Stomach (tissue), 9 donors: ENCODE data around the gene FAM89A. TPM values are rescaled to one million over a fixed set of nuclear protein-coding genes. Genes with fewer than 3 reads are reported as not detected.
"Not testable (repeated sequence)": the region's sequence is repeated elsewhere in the genome, so short reads cannot be mapped to it uniquely, and the experiment has no call there.

Source experiments
- DNase-seq, 2 donors: peaks; one replicate each; pipeline versions ENCODE4 v3.0.0 to v3.0.0-alpha.2; 2013 to 2019
- H3K27ac ChIP-seq, 5 donors: fragments of 200-600 bp in 4 of 5; sonication (generic) in 4 of 5; one replicate each; pipeline ENCODE4 v1.5.1; 2013 to 2019; ENCODE audit warnings: mild to moderate bottlenecking in 1 of 5, moderate library complexity in 1 of 5
- H3K27me3 ChIP-seq, 3 donors: fragments of 200-600 bp; sonication (generic); one replicate each; pipeline ENCODE4 v1.5.1; 2017 to 2019; ENCODE audit warnings: mixed run types in 1 of 3
- H3K36me3 ChIP-seq, 4 donors: fragments of 200-600 bp; sonication (generic); 1 replicate in 3 of 4; 2 replicates in 1 of 4; pipeline ENCODE4 v1.5.1; 2016 to 2019
- H3K4me1 ChIP-seq, 4 donors: fragments of 200-600 bp; sonication (generic); one replicate each; pipeline ENCODE4 v1.5.1; 2016 to 2019
- H3K4me3 ChIP-seq, 4 donors: fragments of 200-600 bp; sonication (generic) in 3 of 4; one replicate each; pipeline ENCODE4 v1.5.1; 2016 to 2019; ENCODE audit warnings: mild to moderate bottlenecking in 1 of 4
- H3K9me3 ChIP-seq, 4 donors: fragments of 200-600 bp; sonication (generic); one replicate each; pipeline ENCODE4 v1.5.1; 2016 to 2019
- CTCF ChIP-seq, 7 experiments: fragments of 450-650 bp in 4 of 7; fragments of 200-600 bp in 3 of 7; sonication (generic) in 3 of 7; IDR thresholded peaks; one replicate each; pipeline ENCODE4 v1.5.1; 2016 to 2019; ENCODE audit warnings: antibody characterized with exemption in 7 of 7, control low read depth in 2 of 7, mild to moderate bottlenecking in 1 of 7
- EP300 ChIP-seq: sonication (generic); formaldehyde crosslinking; IDR thresholded peaks from one replicate; pipeline ENCODE4 v1.6.1; 2017; ENCODE audit warnings: antibody characterized with exemption
- POLR2A ChIP-seq, 4 donors: fragments of 450-650 bp; IDR thresholded peaks; one replicate each; pipeline ENCODE4 v1.6.1; 2016; ENCODE audit warnings: antibody characterized with exemption in 4 of 4, control low read depth in 2 of 4, mild to moderate bottlenecking in 1 of 4, moderate library complexity in 1 of 4
- POLR2AphosphoS5 ChIP-seq, 3 donors: sonication (generic); formaldehyde crosslinking; IDR thresholded peaks; one replicate each; pipeline ENCODE4 v1.6.1; 2016; ENCODE audit warnings: antibody characterized with exemption in 3 of 3
- WGBS, 5 donors: extraction: QIAGEN DNeasy Blood & Tissue Kit in 3 of 5; methylation state at CpG; one replicate each; pipeline versions ENCODE4 v1.1.5 to v1.1.7; 2013 to 2018; 5-methylcytosine and 5-hydroxymethylcytosine counted together
- intact Hi-C: fragments of 100-400 bp; cut with DNase I; formaldehyde crosslinking; loops from one replicate; pipeline ENCODE4 v1.15.1; 2023; ENCODE audit warnings: low total_unique reads
- polyA plus RNA-seq, 3 donors: library from polyadenylated mRNA; stranded (reverse); fragments of 200-250 nt; gene quantifications; one replicate each; pipeline ENCODE4 v1.2.3, GENCODE V29; 2013
- total RNA-seq, 5 donors: library from RNA; depleted of rRNA; stranded (reverse); fragments of >200 nt; gene quantifications; one replicate each; pipeline versions ENCODE4 v1.1.0 to v1.2.3, GENCODE V29; 2014 to 2016
- donor health status: healthy with polysubstance abuse.
- donor health status: Bipolar disorder and iron deficiency.
- donor health status: healthy.

Gene FAM89A
- total and polyA plus RNA-seq, 8 donors = 0.89 to 31.9 (median 20.0) TPM

GRCh38 chr1:231023150-231023549 is 16.9 kb downstream of the FAM89A start:
- 88 to 94% (median 91%) methylated on average over 9 of the region's 9 CpGs for WGBS, 5 donors

GRCh38 chr1:231022543-231022942 is 17.5 kb downstream of the FAM89A start:
- H3K27me3 ChIP-seq, DNase-seq, H3K27ac ChIP-seq, H3K4me3 ChIP-seq, H3K9me3 ChIP-seq, intact Hi-C loops: not testable (repeated sequence)
- H3K36me3 ChIP-seq = peaks cover 0 to 14% (median 12%) of the 10 kb centered on the region in 4 donors
- H3K4me1 ChIP-seq = peaks cover 0 to 12% (median 0%) of the 10 kb centered on the region in 4 donors
- WGBS, 5 donors = 91 to 96% (median 93%) methylated on average over 7 of the region's 7 CpGs

More at GRCh38 chr1:231023150-231023549, 16.9 kb downstream of the FAM89A start:
- TF ChIP-seq POLR2AphosphoS5 (IDR thresholded peaks at IDR 0.05) (no peak), POLR2A (IDR thresholded peaks at IDR 0.05) (no peak), EP300 (no peak), CTCF (IDR thresholded peaks at IDR 0.05) (no peak)
- Histone ChIP-seq H3K27ac (no peak overlapping the region), H3K36me3 (peaks cover 0 to 11% (median 8%) of the 10 kb centered on the region in 4 donors), H3K4me1 (peaks cover 0 to 12% (median 0%) of the 10 kb centered on the region in 4 donors), H3K4me3 (no peak overlapping the region), H3K27me3 (no peaks in the 10 kb centered on the region), H3K9me3 (no peaks in the 10 kb centered on the region)
- intact Hi-C loops = no loop called here
- DNase-seq = no peak

GRCh38 chr1:231021540-231022031 is 18.5 kb downstream of the FAM89A start:
- DNase-seq = no peak
- no peaks in the 10 kb centered on the region for H3K27me3 ChIP-seq
- TF ChIP-seq EP300 (no peak), CTCF (IDR thresholded peaks at IDR 0.05) (no peak)
- no peaks in the 10 kb centered on the region for H3K9me3 ChIP-seq
- intact Hi-C loops = no loop called here
- 76 to 88% (median 84%) methylated on average over 12 of the region's 12 CpGs for WGBS, 5 donors
- no peak overlapping the region for H3K4me3 ChIP-seq
- peaks cover 0 to 12% (median 0%) of the 10 kb centered on the region in 4 donors for H3K4me1 ChIP-seq
- H3K36me3 ChIP-seq = peaks cover 0 to 14% (median 12%) of the 10 kb centered on the region in 4 donors
- peak overlapping the region in 4 of 5 donors; percentile 59 to 79 (median 64) for H3K27ac ChIP-seq

DNA sequence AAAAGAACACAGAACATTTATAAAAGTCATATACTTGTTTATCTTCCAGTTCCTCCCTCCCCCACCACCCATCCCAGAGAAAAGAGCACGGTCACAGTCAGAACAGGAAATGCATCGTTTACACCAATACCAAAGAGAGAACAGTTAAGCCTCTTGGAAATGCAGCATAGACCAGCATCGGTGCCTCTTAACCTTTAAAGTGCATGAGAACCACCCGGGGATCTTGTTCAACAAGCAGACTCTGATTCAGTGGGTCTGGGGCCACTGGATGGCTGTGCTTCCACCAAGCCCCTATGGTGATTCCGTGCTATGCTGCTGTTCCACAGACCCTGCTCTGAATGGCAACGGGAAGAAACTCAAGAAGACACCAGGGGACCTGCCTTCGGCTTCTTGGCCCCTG is 19.2 kb downstream of the FAM89A start:
- no peak overlapping the region for H3K4me3 ChIP-seq
- TF ChIP-seq POLR2AphosphoS5 (IDR thresholded peaks at IDR 0.05) (peak in 1 of 3 donors; percentile 57), POLR2A (IDR thresholded peaks at IDR 0.05) (no peak), CTCF (IDR thresholded peaks at IDR 0.05) (no peak), EP300 (no peak)
- no peak for DNase-seq
- no peaks in the 10 kb centered on the region for H3K27me3 ChIP-seq
- intact Hi-C loops = no loop called here
- H3K4me1 ChIP-seq = peaks cover 0 to 12% (median 0%) of the 10 kb centered on the region in 4 donors
- H3K36me3 ChIP-seq = peaks cover 0 to 14% (median 12%) of the 10 kb centered on the region in 4 donors
- peak overlapping the region; percentile 59 to 79 (median 64) for H3K27ac ChIP-seq
- no peaks in the 10 kb centered on the region for H3K9me3 ChIP-seq
- 49 to 63% (median 56%) methylated on average over 7 of the region's 7 CpGs for WGBS, 5 donors

DNA sequence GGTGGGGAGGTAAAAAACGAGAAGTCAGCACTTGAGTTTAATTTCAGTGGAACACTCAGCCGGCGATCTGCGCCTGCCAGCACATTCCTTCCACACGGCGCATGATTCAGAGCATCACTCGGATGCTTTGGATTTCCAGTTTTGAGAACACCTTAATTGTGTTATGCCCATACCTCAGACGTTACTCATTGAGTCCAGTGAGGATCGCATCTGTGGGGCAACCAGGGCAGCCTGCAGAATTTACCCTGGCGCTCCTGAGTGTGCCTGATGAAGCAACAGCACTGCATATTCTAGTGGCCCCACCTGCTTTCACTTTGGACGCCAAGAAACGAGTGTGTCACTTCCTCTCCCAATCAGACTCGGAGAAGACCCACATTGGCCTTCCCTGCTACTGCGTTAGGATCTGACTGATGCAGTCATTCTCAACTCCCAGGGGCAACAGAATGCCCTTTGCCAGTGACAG is 19.9 kb downstream of the FAM89A start:
- peak overlapping the region in 1 of 4 donors; percentile 9 for H3K4me3 ChIP-seq
- peaks cover 0 to 15% (median 14%) of the 10 kb centered on the region in 4 donors for H3K36me3 ChIP-seq
- no peak for DNase-seq
- peaks cover 0 to 12% (median 0%) of the 10 kb centered on the region in 4 donors for H3K4me1 ChIP-seq
- H3K27me3 ChIP-seq = no peaks in the 10 kb centered on the region
- peak overlapping the region; percentile 59 to 79 (median 64) for H3K27ac ChIP-seq
- 73 to 76% (median 74%) methylated on average over 14 of the region's 14 CpGs for WGBS, 5 donors
- intact Hi-C loops = no loop called here
- TF ChIP-seq CTCF (IDR thresholded peaks at IDR 0.05) (no peak), POLR2A (IDR thresholded peaks at IDR 0.05) (no peak), EP300 (no peak), POLR2AphosphoS5 (IDR thresholded peaks at IDR 0.05) (no peak)
- no peaks in the 10 kb centered on the region for H3K9me3 ChIP-seq
